MM.1S (cell line): Measurements from ENCODE around the gene ADGRD2.
"Not testable (repeated sequence)": the region's sequence is repeated elsewhere in the genome, so short reads cannot be mapped to it uniquely, and the experiment has no call there.

Experiments
- DNase-seq: peaks from one replicate; pipeline ENCODE4 v3.0.0-alpha.2; 2015
- H2AFZ ChIP-seq: fragments of 300-600 bp; sonication (generic); 2 replicates; pipeline ENCODE4 v1.6.0; 2016; ENCODE audit warnings: antibody characterized with exemption, low read length
- H3F3A ChIP-seq: fragments of 300-600 bp; sonication (generic); 2 replicates; pipeline ENCODE4 v1.6.1; 2016; ENCODE audit warnings: mild to moderate bottlenecking, antibody characterized with exemption, low read length, moderate library complexity, mixed read lengths; ENCODE audit not compliant: insufficient read depth
- H3K27ac ChIP-seq: fragments of 300-600 bp; sonication (generic); 2 replicates; pipeline ENCODE4 v1.5.1; 2016; ENCODE audit warnings: mild to moderate bottlenecking, low read length
- H3K27me3 ChIP-seq: fragments of 300-600 bp; sonication (generic); replicated peaks from 2 replicates; pipeline ENCODE4 v1.6.0; 2016; ENCODE audit warnings: low read length; ENCODE audit not compliant: insufficient read depth
- H3K36me3 ChIP-seq: fragments of 300-600 bp; sonication (generic); replicated peaks from 2 replicates; pipeline ENCODE4 v1.6.1; 2016; ENCODE audit warnings: mild to moderate bottlenecking, low read length, mixed read lengths; ENCODE audit not compliant: insufficient read depth
- H3K4me1 ChIP-seq: fragments of 300-600 bp; sonication (generic); 2 replicates; pipeline ENCODE4 v1.6.1; 2016; ENCODE audit warnings: low read length, mixed read lengths
- H3K4me2 ChIP-seq: fragments of 300-600 bp; sonication (generic); 2 replicates; pipeline ENCODE4 v1.6.0; 2016; ENCODE audit warnings: low read depth, low read length
- H3K4me3 ChIP-seq: fragments of 300-600 bp; sonication (generic); 2 replicates; pipeline ENCODE4 v1.5.1; 2016; ENCODE audit warnings: low read length, mixed read lengths
- H3K79me2 ChIP-seq: fragments of 300-600 bp; sonication (generic); 2 replicates; pipeline ENCODE4 v1.6.1; 2016; ENCODE audit warnings: mixed run types, low read length, mixed read lengths
- H3K9ac ChIP-seq: fragments of 300-600 bp; sonication (generic); 2 replicates; pipeline ENCODE4 v1.6.1; 2016; ENCODE audit warnings: low read length, mixed read lengths
- H3K9me2 ChIP-seq: fragments of 300-600 bp; sonication (generic); replicated peaks from 2 replicates; pipeline ENCODE4 v1.6.1; 2016; ENCODE audit warnings: mild to moderate bottlenecking, low read length, mixed read lengths; ENCODE audit not compliant: insufficient read depth
- H3K9me3 ChIP-seq: fragments of 300-600 bp; sonication (generic); replicated peaks from 2 replicates; pipeline ENCODE4 v1.6.1; 2016; ENCODE audit warnings: mild to moderate bottlenecking, low read length, mixed read lengths; ENCODE audit not compliant: insufficient read depth
- H4K20me1 ChIP-seq: fragments of 300-600 bp; sonication (generic); 2 replicates; pipeline ENCODE4 v1.6.1; 2016; ENCODE audit warnings: mild to moderate bottlenecking, low read length, moderate library complexity, mixed read lengths; ENCODE audit not compliant: insufficient read depth
- CTCF ChIP-seq: fragments of 300-600 bp; sonication (generic); IDR thresholded peaks from 2 replicates; pipeline ENCODE4 v1.5.1; 2016; ENCODE audit warnings: antibody characterized with exemption, low read length, mixed read lengths
- EZH2 ChIP-seq: fragments of 300-600 bp; sonication (generic); optimal IDR thresholded peaks from 2 replicates; pipeline ENCODE3; 2017; ENCODE audit warnings: low read depth, mild to moderate bottlenecking, antibody characterized with exemption, low read length, mixed read lengths
- EZH2phosphoT487 ChIP-seq: fragments of 300-600 bp; sonication (generic); IDR thresholded peaks from 2 replicates; pipeline ENCODE4 v1.6.1; 2018; ENCODE audit warnings: antibody characterized with exemption, low read length

ADGRD2 gene

GRCh38 chr9:124423591-124423990 is 26.7 kb upstream of the ADGRD2 start:
- Histone ChIP-seq H3K4me1 (0 out of 2 replicates have a peak, but pooled peaks cover 6% of the 10 kb centered on the region), H4K20me1 (no peaks in the 10 kb centered on the region), H3F3A (no peaks in the 10 kb centered on the region), H3K4me3 (no peak overlapping the region), H3K9me2 (no peaks in the 10 kb centered on the region), H3K4me2 (no peak overlapping the region), H3K36me3 (no peaks in the 10 kb centered on the region), H3K27ac (no peak overlapping the region), H3K9me3 (no peaks in the 10 kb centered on the region), H3K27me3 (no peaks in the 10 kb centered on the region), H2AFZ (0 out of 2 replicates have a peak overlapping the region, but pooled peaks have one; percentile 22), H3K9ac (no peak overlapping the region), H3K79me2 (no peaks in the 10 kb centered on the region)
- no peak for DNase-seq
- TF ChIP-seq CTCF (no peak), EZH2 (no peak), EZH2phosphoT487 (no peak)

GRCh38 chr9:124425733-124426132 is 24.5 kb upstream of the ADGRD2 start:
- H3K4me2 ChIP-seq, H3F3A ChIP-seq, H3K27ac ChIP-seq, DNase-seq, H3K9me3 ChIP-seq, H3K4me1 ChIP-seq, H2AFZ ChIP-seq, H3K27me3 ChIP-seq, H4K20me1 ChIP-seq, H3K9ac ChIP-seq, H3K4me3 ChIP-seq, H3K36me3 ChIP-seq, H3K9me2 ChIP-seq, H3K79me2 ChIP-seq: not testable (repeated sequence)

- Histone ChIP-seq H4K20me1 (no peaks in the 10 kb centered on the region), H3K27ac (no peak overlapping the region), H2AFZ (no peak overlapping the region), H3K36me3 (no peaks in the 10 kb centered on the region), H3K9ac (no peak overlapping the region), H3K79me2 (no peaks in the 10 kb centered on the region), H3K9me3 (no peaks in the 10 kb centered on the region), H3K4me3 (no peak overlapping the region), H3K27me3 (no peaks in the 10 kb centered on the region), H3K4me2 (no peak overlapping the region), H3F3A (no peaks in the 10 kb centered on the region), H3K4me1 (no peaks in the 10 kb centered on the region), H3K9me2 (no peaks in the 10 kb centered on the region)
- TF ChIP-seq EZH2phosphoT487 = no peak
- TF ChIP-seq EZH2 = no peak
- no peak for TF ChIP-seq CTCF
- no peak for DNase-seq
These were observed 23.9 kb upstream of the ADGRD2 start for GRCh38 chr9:124426361-124426760.

GRCh38 chr9:124427281-124427680 is 23.0 kb upstream of the ADGRD2 start:
- no peak overlapping the region for H3K4me2 ChIP-seq
- no peaks in the 10 kb centered on the region for H3K27me3 ChIP-seq
- H3K27ac ChIP-seq = no peak overlapping the region
- no peaks in the 10 kb centered on the region for H3F3A ChIP-seq
- H3K9ac ChIP-seq = no peak overlapping the region
- no peaks in the 10 kb centered on the region for H3K9me3 ChIP-seq
- no peak for TF ChIP-seq EZH2
- no peak for TF ChIP-seq CTCF
- TF ChIP-seq EZH2phosphoT487 = no peak
- no peaks in the 10 kb centered on the region for H3K9me2 ChIP-seq
- no peaks in the 10 kb centered on the region for H3K79me2 ChIP-seq
- H4K20me1 ChIP-seq = no peaks in the 10 kb centered on the region
- no peak overlapping the region for H2AFZ ChIP-seq
- no peaks in the 10 kb centered on the region for H3K36me3 ChIP-seq
- no peak overlapping the region for H3K4me3 ChIP-seq
- H3K4me1 ChIP-seq = no peaks in the 10 kb centered on the region
- DNase-seq = no peak
